GM15510 (cell line): ENCODE results near the gene TRIM2.

Experiments
- POLR2A ChIP-seq: IDR thresholded peaks from 3 replicates; pipeline ENCODE4 v1.6.1; 2011; ENCODE audit warnings: borderline replicate concordance; ENCODE audit not compliant: insufficient read length; ENCODE audit errors: extremely low read depth

The TRIM2 gene

GRCh38 chr4:153252122-153252521 is 47.9 kb downstream of the TRIM2 start:
- TF ChIP-seq POLR2A = no peak

DNA sequence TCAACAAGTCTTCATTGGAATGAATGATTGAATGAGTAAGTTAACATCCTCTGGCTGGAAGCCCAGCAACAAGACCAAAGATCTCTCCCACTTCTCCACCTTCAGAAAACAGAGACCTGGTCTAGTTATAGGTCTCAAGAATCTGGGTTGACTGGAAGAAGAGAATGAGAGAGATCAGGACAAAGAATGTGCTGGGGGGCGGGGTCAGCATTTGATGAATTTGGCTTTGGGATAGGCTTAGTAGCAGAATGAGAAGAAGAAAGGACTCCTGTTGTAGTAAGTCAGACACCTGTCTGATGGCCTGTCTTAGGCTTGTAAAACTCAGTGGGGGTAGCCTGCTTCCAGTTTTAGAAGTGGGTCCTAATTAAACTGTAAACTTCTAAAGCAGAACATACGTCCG is 51.0 kb downstream of the TRIM2 start:
- no peak for TF ChIP-seq POLR2A

DNA sequence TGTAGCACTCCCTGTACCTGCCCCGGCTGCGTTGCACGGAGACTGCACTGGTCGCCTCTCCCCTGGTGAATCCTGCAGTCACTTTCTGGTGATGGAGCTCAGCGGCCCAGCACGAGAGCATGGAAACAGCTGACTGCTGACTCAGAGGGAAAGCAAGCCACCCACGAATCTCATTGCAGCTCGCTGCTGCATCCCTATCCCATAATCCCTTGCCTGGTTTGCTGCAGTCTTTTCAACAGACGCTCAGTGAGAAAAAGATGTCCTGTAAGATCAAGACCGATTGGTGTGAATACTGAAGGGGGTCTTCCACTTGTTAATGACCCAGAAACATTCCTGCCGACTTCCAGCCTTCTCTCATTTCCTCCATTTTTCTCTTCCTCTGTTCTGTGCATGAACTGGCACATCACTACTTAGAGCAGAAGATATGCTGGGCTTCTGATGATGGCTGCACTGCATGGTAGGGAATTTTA is 52.9 kb downstream of the TRIM2 start:
- no peak for TF ChIP-seq POLR2A

- no peak for TF ChIP-seq POLR2A
Measured at GRCh38 chr4:153257991-153258390, 53.7 kb downstream of the TRIM2 start.

- no peak for TF ChIP-seq POLR2A
Measured at GRCh38 chr4:153258750-153259149, 54.5 kb downstream of the TRIM2 start.

DNA sequence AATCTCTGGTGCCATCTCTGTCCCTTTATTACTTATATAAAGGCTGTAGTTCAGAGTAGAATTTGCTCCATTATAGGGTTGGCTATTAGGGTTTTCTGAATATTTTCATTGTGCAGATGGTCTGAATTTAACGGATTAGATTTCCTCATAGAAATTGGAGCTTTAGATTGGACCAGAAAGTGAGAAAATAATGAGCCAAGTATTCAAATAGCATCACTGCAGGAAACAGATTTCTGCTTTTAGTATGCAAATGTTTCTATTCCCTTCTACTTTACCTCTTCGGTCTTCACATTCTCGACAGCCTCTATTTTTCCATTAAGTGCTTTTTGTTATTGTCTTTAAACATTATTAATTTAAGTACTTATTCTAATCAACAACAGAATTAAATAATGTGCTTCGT is 55.4 kb downstream of the TRIM2 start:
- TF ChIP-seq POLR2A = no peak

GRCh38 chr4:153260132-153260531 is 55.9 kb downstream of the TRIM2 start:
- TF ChIP-seq POLR2A = no peak

DNA sequence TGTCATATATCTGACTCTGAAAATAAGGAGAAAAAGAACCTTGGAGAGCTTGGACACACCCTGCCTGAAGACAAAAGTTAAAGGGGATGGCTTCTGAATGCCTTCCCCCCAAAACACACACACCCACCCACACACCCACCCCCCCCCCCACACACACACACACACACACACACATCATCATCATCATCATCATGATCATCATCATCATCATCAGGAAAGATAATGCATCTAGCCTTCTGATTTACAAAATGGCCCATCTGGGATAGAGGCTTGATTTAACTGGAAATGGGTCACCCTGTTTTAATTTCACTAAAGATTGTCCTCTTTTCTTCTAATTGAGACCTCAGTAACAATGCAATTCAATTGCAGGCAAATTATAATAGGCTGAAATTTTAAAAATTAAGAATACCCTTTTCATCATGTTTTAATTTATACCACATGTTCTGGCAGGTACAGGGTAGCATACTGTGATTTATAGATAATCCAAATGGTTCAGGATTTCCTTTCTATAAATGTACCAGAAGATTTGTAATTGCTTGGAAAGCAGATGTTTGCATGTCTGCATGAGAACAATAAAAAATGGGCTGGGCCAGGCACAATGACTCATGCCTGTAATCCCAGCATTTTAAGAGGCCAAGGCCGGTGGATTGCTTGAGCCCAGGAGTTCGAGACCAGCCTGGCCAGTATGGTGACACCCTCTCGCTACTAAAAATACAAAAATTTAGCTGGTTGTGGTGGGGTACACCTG is 56.5 kb downstream of the TRIM2 start:
- TF ChIP-seq POLR2A = no peak

DNA sequence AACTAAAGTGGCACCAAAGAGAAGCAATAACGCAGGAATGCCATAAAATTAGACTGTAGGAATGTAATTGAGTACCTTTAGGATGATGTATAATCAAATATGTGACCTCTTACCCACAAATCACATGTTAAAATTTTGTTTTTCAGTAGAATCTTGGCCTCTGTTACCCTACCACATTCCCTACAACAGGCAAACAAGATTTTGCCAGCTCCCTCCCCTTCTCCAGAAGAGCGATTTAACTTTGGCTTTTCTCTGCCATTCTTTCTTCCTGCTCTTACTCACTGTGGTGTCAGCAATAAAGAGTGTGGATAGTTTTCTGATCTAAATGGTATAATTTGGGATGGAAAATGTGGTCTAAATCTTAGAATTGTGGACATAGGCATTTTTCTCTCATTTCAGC is 57.2 kb downstream of the TRIM2 start:
- TF ChIP-seq POLR2A = no peak

- no peak for TF ChIP-seq POLR2A
Measured at GRCh38 chr4:153261914-153262313, 57.7 kb downstream of the TRIM2 start.

DNA sequence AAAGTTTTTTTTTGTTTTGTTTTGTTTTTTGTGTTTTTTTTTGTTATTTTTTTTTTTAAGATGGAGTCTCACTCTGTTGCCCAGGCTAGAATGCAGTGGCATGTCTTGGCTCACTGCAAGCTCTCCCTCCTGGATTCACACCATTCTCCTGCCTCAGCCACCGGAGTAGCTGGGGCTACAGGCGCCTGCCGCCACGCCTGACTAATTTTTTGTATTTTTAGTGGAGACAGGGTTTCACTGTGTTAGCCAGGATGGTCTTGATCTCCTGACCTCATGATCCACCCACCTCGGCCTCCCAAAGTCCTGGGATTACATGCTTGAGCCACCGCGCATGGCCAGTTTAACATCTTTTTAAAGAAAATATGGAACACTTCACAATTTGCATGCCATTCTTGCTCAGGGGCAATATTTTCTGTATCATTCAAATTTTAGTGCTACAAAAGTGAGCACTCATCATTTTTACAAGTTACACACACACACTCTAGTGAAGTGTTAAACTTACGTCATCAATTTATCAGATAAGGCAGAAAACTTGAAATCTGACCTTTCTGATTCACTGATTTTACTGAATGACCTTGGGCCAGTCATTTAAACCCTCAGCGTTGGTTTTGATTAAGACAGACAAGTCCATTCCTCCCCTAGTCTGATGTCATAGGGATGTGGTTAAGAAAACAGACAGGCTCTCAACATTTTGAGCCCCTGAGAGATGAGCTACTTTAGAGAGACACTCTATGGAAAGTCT is 61.2 kb downstream of the TRIM2 start:
- TF ChIP-seq POLR2A = no peak

- no peak for TF ChIP-seq POLR2A
Measured at GRCh38 chr4:153266988-153267387, 62.7 kb downstream of the TRIM2 start.

- TF ChIP-seq POLR2A = no peak
Measured at GRCh38 chr4:153267890-153268289, 63.6 kb downstream of the TRIM2 start.

- no peak for TF ChIP-seq POLR2A
Measured at GRCh38 chr4:153268295-153268694, 64.1 kb downstream of the TRIM2 start.

DNA sequence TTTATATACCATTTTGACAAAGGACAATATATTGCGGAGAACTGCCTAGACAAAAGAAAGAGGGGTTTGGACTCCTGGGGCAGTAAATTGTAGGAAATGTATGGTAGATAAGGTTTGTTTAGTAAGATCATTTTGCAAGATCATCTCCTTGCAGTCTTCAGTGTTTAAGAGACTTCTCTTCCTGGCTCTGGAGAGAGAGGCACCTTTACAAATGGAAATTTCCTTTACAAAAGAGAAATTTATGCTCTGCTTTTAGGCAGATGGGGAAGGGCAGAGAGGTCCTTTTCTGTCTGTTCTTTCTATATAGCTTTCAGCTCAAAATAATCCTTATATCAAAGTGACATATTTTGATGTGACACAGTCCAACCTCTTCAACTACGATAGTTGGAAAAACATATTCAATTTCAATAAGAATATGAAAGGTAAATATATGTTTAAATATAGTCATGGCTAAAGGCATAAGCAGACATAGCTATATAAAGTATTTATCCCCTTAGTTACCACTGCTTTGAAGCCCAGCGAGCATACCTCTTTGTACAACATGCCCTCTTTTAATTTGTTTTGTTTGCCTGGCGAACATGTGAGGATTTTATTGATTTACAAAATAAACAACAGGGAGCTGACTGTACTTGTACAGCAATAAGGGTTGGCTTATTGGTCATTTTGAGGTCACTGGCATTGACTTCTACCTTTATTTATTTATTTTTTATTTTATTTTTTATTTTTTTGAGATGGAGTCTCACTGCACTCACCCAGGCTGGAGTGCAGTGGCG is 65.2 kb downstream of the TRIM2 start:
- no peak for TF ChIP-seq POLR2A
